ENCODE measurements around the gene A3GALT2. TPM values are rescaled to one million over a fixed set of nuclear protein-coding genes. Genes with fewer than 3 reads are reported as not detected.

Gene A3GALT2
- total RNA-seq, 1 experiment from 2014 or later: not detected

DNA sequence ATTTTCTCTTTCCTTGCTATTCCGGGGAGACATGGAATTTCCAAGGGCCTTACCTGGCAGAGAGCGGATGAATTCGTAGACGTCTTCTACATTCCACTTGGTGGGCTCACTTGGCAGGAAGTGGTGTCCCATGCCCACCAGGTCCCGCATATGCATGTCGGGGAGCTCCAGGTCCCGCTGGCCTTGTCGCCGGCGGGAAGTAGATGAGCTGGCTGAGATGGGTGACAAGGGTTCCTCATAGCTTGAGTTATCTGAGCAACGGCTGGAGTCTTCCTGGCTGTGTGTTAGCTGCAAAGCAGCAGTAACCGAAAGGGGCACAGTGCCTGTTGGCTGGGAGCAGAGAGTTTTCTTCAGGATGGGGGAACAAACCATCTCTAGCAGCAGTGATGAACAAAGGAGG lies 7.9 kb upstream of the A3GALT2 start:
- Histone ChIP-seq H4K5ac (ENCODE audit: insufficient read length, low read depth, low read length) (no peak overlapping the region), H2AK5ac (ENCODE audit: insufficient read length, low read length) (no peak overlapping the region), H3K27ac (ENCODE audit: insufficient read length, low read depth, low read length) (no peak overlapping the region), H4K20me1 (ENCODE audit: control insufficient read depth, insufficient read depth, insufficient read length) (no peaks in the 10 kb centered on the region), H2BK120ac (ENCODE audit: low read depth, low read length, poor library complexity, severe bottlenecking) (no peak overlapping the region), H3K14ac (ENCODE audit: insufficient read depth, low read length) (no peak overlapping the region), H2AFZ (ENCODE audit: low read length) (no peak overlapping the region), H3K4me1 (ENCODE audit: insufficient read depth, low read length) (no peaks in the 10 kb centered on the region), H3K9ac (ENCODE audit: extremely low read depth, insufficient read length, low read length) (no peak overlapping the region), H3K79me2 (ENCODE audit: insufficient read depth, low read length) (no peaks in the 10 kb centered on the region), H3K23me2 (ENCODE audit: insufficient read length, low read depth, low read length, poor library complexity, severe bottlenecking) (no peaks in the 10 kb centered on the region), H2BK12ac (ENCODE audit: insufficient read length, low read depth, low read length) (no peak overlapping the region), H3K18ac (ENCODE audit: insufficient read length, low read depth, low read length) (no peak overlapping the region), H4K91ac (ENCODE audit: insufficient read length, low read depth, low read length) (no peak overlapping the region), H3K23ac (ENCODE audit: insufficient read length, low read depth, low read length) (no peak overlapping the region), H3K56ac (ENCODE audit: insufficient read length, low read depth, low read length) (no peak overlapping the region), H3K4me2 (ENCODE audit: insufficient read depth, insufficient read length, low read length) (no peak overlapping the region), H3K27me3 (ENCODE audit: insufficient read depth, low read length) (no peaks in the 10 kb centered on the region), H3T11ph (ENCODE audit: low read length) (no peak overlapping the region), H2BK5ac (ENCODE audit: insufficient read length, low read length) (no peak overlapping the region), H3K9me3 (ENCODE audit: control insufficient read depth, low read depth, low read length) (no peaks in the 10 kb centered on the region), H3K4ac (ENCODE audit: low read depth, low read length) (no peak overlapping the region), H2BK15ac (ENCODE audit: low read depth, low read length) (no peak overlapping the region), H3K79me1 (ENCODE audit: insufficient read depth, low read depth, low read length, poor library complexity, severe bottlenecking) (no peaks in the 10 kb centered on the region), H4K8ac (replicated peaks; ENCODE audit: insufficient read length, low read depth, low read length) (no peak overlapping the region), H2BK20ac (ENCODE audit: low read depth, low read length, poor library complexity, severe bottlenecking) (no peak overlapping the region)
- Mint-ChIP-seq H3K36me3 (ENCODE audit: insufficient read depth in 1 of 3, low read depth in 3 of 3) (peaks cover 7 to 66% (median 12%) of the 10 kb centered on the region in 3 experiments; a peak in 6 of 7 replicates), H3K4me3 (no peak overlapping the region), H3K27me3 (ENCODE audit: low read depth) (peaks cover 1% of the 10 kb centered on the region; the same call in 1 of the 2 replicates), H3K9me3 (no peaks in the 10 kb centered on the region), H3K4me1 (peaks cover 0 to 5% of the 10 kb centered on the region in 2 experiments; a peak in 2 of 4 replicates), H3K27ac (no peak overlapping the region)
- no peak for DNase-seq
- WGBS (ENCODE audit: extremely low coverage, insufficient read length, low lambda C conversion rate): no CpG with 5 or more reads among the region's 12 CpGs
- TF ChIP-seq, protein P1, sequence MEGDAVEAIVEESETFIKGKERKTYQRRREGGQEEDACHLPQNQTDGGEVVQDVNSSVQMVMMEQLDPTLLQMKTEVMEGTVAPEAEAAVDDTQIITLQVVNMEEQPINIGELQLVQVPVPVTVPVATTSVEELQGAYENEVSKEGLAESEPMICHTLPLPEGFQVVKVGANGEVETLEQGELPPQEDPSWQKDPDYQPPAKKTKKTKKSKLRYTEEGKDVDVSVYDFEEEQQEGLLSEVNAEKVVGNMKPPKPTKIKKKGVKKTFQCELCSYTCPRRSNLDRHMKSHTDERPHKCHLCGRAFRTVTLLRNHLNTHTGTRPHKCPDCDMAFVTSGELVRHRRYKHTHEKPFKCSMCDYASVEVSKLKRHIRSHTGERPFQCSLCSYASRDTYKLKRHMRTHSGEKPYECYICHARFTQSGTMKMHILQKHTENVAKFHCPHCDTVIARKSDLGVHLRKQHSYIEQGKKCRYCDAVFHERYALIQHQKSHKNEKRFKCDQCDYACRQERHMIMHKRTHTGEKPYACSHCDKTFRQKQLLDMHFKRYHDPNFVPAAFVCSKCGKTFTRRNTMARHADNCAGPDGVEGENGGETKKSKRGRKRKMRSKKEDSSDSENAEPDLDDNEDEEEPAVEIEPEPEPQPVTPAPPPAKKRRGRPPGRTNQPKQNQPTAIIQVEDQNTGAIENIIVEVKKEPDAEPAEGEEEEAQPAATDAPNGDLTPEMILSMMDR (conservative IDR thresholded peaks at IDR 0.05): no peak

Data from H9 (cell line).